HG03095 (cell line): Measurements from ENCODE around the gene ANXA2.
A peak's percentile ranks its signal among the peaks of the same experiment; 100 is the strongest.

Experiments
- ATAC-seq: cut with Tn5 transposase; IDR thresholded peaks from one replicate; pipeline ENCODE4 v1.9.1; 2021; ENCODE audit warnings: moderate library complexity; ENCODE audit not compliant: unreplicated experiment

ANXA2 gene

DNA sequence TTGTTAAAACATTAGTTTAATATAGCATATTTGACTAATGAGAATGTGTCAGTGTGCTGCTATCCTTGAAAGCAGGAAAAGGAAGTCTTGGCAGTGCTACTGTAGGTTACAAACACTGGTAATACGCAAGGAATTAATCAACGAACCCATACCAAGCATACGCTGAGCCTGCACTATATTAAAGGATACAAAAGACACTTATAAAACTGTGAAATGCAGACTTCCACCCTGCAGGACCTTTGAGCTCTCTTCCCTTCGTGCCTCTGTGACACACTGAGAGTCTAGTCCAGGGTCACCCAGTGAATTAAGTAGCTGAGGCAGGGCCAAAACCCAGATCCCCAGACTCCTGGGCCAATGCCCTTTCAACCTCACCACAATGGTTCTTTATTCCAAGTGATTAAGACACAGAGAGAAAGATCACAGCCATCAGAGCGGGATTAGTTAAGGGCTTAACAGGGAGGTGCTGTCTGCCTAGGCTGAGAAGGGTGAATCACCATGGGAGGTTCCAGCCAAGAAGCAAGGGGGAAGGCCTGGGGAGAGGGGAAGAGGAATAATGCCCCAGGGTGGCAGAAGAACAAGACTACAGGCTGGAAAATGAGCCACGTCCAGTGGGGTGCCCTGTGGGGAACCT lies 6.8 kb downstream of the ANXA2 start:
- ATAC-seq: no peak

- ATAC-seq: no peak
These were observed 7.6 kb downstream of the ANXA2 start for GRCh38 chr15:60390231-60390630.

GRCh38 chr15:60389261-60390077 lies 8.3 kb downstream of the ANXA2 start:
- peak; percentile 65 for ATAC-seq

DNA sequence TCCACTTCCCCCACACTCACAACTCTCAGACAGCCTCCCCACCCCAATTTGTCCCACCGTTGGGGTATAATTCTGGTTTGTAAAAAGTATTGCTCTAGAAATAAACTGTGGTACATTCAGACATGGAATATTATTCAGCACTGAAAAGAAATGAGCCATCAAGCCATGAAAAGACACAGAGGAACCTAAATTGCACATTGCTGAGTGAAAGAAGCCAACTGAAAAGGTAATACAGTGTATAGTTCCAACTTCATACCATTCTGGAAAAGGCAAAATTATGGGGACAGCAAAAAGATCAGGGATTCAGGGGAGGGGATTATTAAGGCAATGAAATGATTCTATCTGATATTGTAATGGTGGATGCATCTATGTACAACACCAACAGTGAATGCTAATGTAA lies 10.5 kb downstream of the ANXA2 start:
- no peak for ATAC-seq

DNA sequence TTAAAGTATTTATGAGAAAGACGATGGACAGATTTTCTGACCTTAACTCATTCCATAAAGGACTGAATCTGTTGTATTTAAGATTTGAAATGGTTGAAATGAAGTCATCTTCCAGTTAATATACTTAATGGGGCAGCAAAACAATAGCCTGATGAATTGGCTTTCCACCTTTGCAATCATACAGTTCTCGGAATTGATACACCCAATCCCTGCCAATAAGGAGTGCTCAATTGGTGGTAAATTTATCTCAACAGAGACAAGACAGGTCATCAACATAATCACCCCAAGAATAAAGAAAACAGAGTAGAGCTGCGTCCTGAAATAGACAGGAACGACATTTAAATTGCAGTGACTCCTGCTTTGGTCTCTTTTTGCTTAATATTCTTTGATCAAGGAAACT lies 11.2 kb downstream of the ANXA2 start:
- no peak for ATAC-seq

GRCh38 chr15:60385620-60386552 lies 11.9 kb downstream of the ANXA2 start:
- no peak for ATAC-seq

DNA sequence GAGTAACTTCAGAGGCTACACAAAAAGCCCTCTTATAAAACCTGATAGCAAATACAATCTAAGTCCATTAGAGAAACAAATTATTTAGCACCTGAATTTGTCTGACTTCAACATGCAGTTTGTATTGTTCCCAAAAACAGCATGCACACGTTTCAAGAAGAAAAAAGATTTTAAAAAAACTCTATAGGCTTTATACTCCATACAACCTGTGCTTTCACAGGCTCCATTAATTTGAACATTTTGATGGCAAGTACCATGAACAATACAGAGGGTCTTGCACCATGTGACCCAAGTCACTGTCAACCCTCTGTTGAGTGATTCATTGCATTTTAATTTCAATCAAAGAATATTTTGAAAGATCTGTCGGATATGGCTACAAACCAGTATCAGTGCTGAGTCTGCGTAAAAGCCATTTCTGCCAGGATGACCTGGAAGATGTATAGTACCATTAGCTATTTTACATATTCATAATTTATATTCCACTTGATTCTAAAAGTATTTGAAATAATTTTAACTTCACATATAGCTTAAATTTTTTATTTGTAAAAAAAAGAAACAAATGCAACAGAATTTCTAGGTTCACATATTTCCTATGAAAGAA lies 13.2 kb downstream of the ANXA2 start:
- no peak for ATAC-seq

DNA sequence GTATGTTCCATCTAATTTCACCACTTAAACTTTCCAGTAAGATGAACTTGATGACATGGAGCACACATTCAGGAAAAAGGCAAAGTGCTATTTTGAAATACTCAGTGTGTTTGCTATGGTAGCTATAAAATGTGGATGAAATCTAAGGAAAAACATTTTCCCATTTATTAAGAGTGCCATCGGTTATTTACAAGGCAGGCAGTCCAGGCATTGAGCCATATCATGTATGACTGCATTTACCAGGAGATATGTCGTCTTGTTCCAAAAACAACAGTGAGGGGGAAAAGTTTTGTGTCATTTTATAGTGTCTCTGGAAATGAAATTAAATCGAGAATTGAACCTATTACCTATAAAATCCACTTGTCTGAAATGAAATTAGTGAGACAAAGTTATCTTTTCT lies 13.7 kb downstream of the ANXA2 start:
- no peak for ATAC-seq

DNA sequence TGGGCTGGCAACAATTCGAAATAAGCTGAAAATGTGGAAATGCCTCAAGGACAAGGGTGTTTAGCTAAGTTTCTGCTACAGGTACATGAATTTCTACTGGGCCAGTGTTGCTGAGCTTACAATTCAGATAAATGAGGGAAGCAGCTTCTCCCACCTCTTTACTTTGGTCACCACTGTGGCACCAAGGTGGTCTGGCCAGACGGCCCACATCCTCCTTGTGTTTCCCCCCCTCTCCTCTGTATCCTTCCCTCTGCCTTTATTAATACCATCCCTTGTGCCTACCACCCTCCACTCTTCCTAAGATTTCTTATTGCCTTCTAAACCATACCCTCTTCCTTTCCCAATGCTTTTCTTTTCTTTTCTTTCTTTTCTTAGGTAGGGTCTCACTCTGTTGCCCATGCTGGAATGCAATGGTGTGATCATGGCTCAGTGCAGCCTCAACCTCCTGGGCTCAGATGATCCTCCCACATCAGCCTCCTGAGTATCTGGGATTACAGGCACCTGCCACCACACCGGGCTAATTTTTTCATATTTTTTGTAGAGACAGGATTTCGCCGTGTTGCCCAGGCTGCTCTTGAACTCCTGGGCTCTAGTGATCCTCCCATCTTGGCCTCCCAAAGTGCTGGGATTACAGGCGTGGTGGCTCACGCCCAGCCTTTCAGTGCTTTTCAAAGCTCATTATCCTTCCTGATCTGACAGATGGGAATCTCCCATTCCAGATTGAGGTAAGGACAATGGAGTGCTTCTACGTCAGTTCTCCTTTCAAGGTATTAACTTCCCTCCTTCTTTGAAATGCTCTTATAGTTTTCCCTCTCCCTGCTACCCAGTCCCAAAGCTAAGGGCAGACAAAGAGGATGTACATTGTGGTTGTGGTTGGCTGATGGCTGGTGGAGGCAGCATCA lies 14.8 kb downstream of the ANXA2 start:
- no peak for ATAC-seq

GRCh38 chr15:60381148-60381788 lies 16.5 kb downstream of the ANXA2 start:
- no peak for ATAC-seq

- ATAC-seq: no peak
These were observed 18.1 kb downstream of the ANXA2 start for GRCh38 chr15:60379525-60380274.

DNA sequence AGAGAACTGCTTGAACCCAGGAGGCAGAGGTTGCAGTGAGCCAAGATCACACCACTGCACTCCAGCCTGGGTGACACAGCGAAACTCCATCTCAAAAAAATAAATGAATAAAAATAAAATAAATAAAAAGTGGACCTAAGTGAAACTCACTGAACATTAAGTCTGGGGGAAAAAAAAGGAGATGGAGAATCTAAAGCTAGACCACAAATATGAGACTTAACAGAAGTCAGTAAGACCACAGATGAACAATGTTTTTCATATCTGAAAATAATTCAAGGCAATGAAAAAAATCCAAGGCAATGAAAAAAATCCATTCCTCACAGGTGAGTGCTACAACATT lies 18.6 kb downstream of the ANXA2 start:
- ATAC-seq: no peak

DNA sequence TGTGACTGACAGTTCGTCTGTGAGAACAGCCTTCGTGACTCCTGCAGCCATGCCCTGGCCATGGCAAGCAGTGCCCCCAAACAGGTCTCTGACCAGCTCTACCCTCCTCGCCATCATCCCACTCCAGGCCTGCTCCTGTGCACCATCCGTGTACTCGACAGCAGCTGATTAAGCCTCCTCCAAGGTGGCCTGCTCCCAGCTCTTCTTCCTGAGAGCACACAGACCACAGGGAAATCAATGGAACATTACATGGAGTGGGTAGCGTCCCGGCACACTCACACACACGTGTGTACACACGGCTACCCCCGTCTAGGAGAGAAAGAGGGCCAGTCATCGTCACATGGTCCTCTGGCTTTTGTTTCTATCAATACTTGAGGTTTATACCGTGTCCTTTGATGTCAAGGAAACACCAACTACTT lies 21.1 kb downstream of the ANXA2 start:
- no peak for ATAC-seq

GRCh38 chr15:60375306-60375705 lies 22.5 kb downstream of the ANXA2 start:
- no peak for ATAC-seq

DNA sequence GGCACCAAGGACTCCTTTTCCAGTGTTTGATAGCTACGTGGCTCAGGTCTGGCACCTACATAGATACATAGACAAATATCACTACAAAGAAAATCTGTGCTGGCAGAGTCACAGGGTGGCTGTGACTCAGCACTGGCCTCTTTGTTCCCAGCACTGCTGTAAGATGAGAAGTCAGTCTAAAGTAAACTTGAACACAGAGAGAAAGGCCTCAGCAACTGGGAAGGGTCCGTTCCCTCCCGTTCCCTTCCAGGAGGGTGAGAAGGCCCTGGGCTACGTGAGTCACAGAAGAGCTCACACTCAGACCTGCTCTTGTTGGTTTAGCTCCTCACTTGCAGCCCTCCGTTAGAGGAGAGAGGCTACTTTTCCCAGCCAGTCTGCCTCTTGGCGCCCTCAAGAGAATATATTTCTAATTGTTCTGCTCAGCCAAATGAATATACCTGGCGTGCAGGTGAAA lies 23.1 kb downstream of the ANXA2 start:
- ATAC-seq: no peak

DNA sequence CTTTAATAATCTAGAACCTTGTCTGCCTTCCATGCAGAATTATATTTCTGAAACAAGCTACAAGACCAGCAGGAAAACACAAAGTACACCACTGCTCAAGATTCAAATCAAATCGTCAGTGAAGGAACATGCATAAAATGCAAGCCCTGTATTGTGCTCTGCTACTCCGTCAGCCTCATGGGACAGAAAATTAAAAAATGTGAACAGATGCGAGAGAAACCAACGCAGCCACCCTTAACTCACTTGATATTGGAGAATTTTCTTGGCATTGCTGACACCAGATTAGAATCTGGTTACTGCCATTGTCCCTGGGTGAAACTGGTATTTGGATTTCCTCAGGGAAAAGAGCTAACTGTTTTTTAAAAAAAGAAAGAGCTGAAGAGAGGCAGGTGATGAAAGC lies 23.6 kb downstream of the ANXA2 start:
- no peak for ATAC-seq

DNA sequence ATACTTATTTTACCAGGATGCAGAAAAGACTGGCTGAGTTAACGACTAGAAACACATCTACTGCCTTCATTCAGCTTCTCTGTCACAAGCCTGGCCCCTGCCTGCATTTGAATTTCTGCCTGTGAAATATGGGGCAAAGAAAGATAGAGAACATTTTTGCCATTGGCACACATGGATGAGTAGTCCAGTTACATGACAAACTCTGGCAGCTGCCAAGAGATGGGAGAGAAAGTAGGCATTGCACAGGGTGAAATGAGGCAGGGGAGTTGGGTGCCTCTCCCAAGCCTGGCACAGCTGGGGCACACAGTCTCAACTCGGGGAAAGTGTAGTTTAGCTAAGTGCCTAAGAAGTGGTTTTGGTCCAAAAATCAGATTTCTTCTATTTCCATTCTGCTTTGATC lies 24.0 kb downstream of the ANXA2 start:
- no peak for ATAC-seq

DNA sequence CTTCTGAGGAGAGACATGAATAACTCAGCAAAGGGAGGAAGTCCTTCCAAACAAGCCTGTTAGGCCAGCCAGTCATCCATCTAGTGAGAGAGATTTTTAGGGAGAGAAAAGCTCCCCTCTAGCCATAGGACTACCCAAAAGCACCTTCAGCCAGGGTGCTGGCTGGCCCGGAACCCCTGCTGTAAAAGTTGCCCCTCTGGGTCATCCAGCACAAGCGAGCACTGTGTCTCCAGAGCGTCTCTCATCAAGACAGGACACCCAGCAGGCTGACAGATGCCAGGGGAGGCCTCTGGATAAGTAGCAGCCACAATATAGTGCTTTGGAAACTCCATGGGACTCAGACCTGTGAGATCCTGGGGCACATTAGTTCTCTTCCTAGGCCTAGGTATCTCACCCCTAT lies 24.5 kb downstream of the ANXA2 start:
- no peak for ATAC-seq

- ATAC-seq: no peak
These were observed 25.0 kb downstream of the ANXA2 start for GRCh38 chr15:60372756-60373155.
